WTC11 (cell line): ENCODE measurements around the gene RELB. TPM values are rescaled to one million over a fixed set of nuclear protein-coding genes. Genes with fewer than 3 reads are reported as not detected.

Experiments
- ATAC-seq: fragments of 200-7000 bp; cut with Tn5 transposase; 2 replicates; pipeline ENCODE4 v1.10.0; 2021; ENCODE audit warnings: mild to moderate bottlenecking, moderate library complexity
- CTCF ChIA-PET: fragments of 300-600 bp; sonication (Branson Sonifier 250); formaldehyde crosslinking; loops from one replicate; lab custom pipeline; 2021; ENCODE audit warnings: antibody characterized with exemption; lab: Charles Lee
- POLR2A ChIA-PET: fragments of 350-600 bp; sonication (Branson Sonifier 250); formaldehyde crosslinking; loops from one replicate; lab custom pipeline; 2021; ENCODE audit warnings: antibody characterized with exemption; lab: Charles Lee
- DNase-seq: peaks from one replicate; pipeline ENCODE4 v3.0.0; 2021; ENCODE audit warnings: low spot score
- H3K27ac Mint-ChIP-seq: 2 replicates; pipeline ENCODE4 v1.8.0; 2021; ENCODE audit warnings: mixed read lengths
- H3K27me3 Mint-ChIP-seq: 2 replicates; pipeline ENCODE4 v1.8.0; 2021; ENCODE audit warnings: low read depth, mild to moderate bottlenecking, moderate library complexity, mixed read lengths
- H3K36me3 Mint-ChIP-seq: 2 replicates; pipeline ENCODE4 v1.8.0; 2021; ENCODE audit warnings: mixed read lengths
- H3K4me1 Mint-ChIP-seq: 2 replicates; pipeline ENCODE4 v1.8.0; 2022; ENCODE audit warnings: mixed read lengths
- H3K4me3 Mint-ChIP-seq: 2 replicates; pipeline ENCODE4 v1.8.0; 2021; ENCODE audit warnings: mild to moderate bottlenecking, moderate library complexity, mixed read lengths
- H3K9me3 Mint-ChIP-seq: 2 replicates; pipeline ENCODE4 v1.8.0; 2021; ENCODE audit warnings: mixed read lengths
- ATF3 ChIP-seq: sonication (generic); formaldehyde crosslinking; conservative IDR thresholded peaks from 2 replicates; pipeline ENCODE4 v1.8.1; 2022; ENCODE audit warnings: mild to moderate bottlenecking, missing genetic modification reagents
- CBFB ChIP-seq: sonication (generic); formaldehyde crosslinking; IDR thresholded peaks from 2 replicates; pipeline ENCODE4 v1.8.1; 2022; ENCODE audit warnings: mild to moderate bottlenecking, low read depth, missing genetic modification reagents
- E2F1 ChIP-seq: sonication (generic); formaldehyde crosslinking; IDR thresholded peaks from 2 replicates; pipeline ENCODE4 v1.8.0; 2022; ENCODE audit warnings: mild to moderate bottlenecking, missing genetic modification reagents
- E2F5 ChIP-seq: sonication (generic); formaldehyde crosslinking; IDR thresholded peaks from 2 replicates; pipeline ENCODE4 v1.8.1; 2022; ENCODE audit warnings: mild to moderate bottlenecking, moderate library complexity, missing genetic modification reagents
- ESRRA ChIP-seq: sonication (generic); formaldehyde crosslinking; IDR thresholded peaks from 2 replicates; pipeline ENCODE4 v1.8.1; 2022; ENCODE audit warnings: mild to moderate bottlenecking, missing genetic modification reagents, borderline replicate concordance
- FOXP1 ChIP-seq: sonication (generic); formaldehyde crosslinking; IDR thresholded peaks from 2 replicates; pipeline ENCODE4 v1.8.0; 2022; ENCODE audit warnings: missing genetic modification reagents, mild to moderate bottlenecking, moderate library complexity, borderline replicate concordance
- GRHL2 ChIP-seq: fragments of 250-450 bp; sonication (Bioruptor Pico); IDR thresholded peaks from 2 replicates; pipeline ENCODE4 v1.8.0; 2022; ENCODE audit warnings: mild to moderate bottlenecking, moderate library complexity; ENCODE audit not compliant: insufficient replicate concordance, severe bottlenecking
- IRF1 ChIP-seq: sonication (generic); formaldehyde crosslinking; IDR thresholded peaks from 2 replicates; pipeline ENCODE4 v1.8.0; 2023; ENCODE audit warnings: missing genetic modification reagents
- JAZF1 ChIP-seq: fragments of 250-450 bp; sonication (Bioruptor Pico); IDR thresholded peaks from 2 replicates; pipeline ENCODE4 v1.9.0; 2021; ENCODE audit warnings: moderate library complexity, mild to moderate bottlenecking, inconsistent platforms
- NFATC4 ChIP-seq: fragments of 250-450 bp; sonication (Bioruptor Pico); IDR thresholded peaks from 2 replicates; pipeline ENCODE4 v1.9.0; 2021; ENCODE audit warnings: mild to moderate bottlenecking
- OVOL2 ChIP-seq: fragments of 250-450 bp; sonication (Bioruptor Pico); IDR thresholded peaks from 2 replicates; pipeline ENCODE4 v1.9.0; 2021; ENCODE audit warnings: mild to moderate bottlenecking, borderline replicate concordance
- PRRX2 ChIP-seq: fragments of 250-450 bp; sonication (Bioruptor Pico); IDR thresholded peaks from 2 replicates; pipeline ENCODE4 v1.8.0; 2021; ENCODE audit warnings: mild to moderate bottlenecking
- RORB ChIP-seq: fragments of 250-450 bp; sonication (Bioruptor Pico); IDR thresholded peaks from 2 replicates; pipeline ENCODE4 v1.9.0; 2021; ENCODE audit warnings: mild to moderate bottlenecking
- STAT6 ChIP-seq: sonication (generic); formaldehyde crosslinking; conservative IDR thresholded peaks from 2 replicates; pipeline ENCODE4 v1.8.1; 2023; ENCODE audit warnings: mild to moderate bottlenecking, low read depth, missing genetic modification reagents, moderate library complexity
- TCF7 ChIP-seq: sonication (generic); formaldehyde crosslinking; IDR thresholded peaks from 2 replicates; pipeline ENCODE4 v1.8.0; 2022; ENCODE audit warnings: mild to moderate bottlenecking, low read depth, missing genetic modification reagents, moderate library complexity
- ZNF121 ChIP-seq: sonication (generic); formaldehyde crosslinking; IDR thresholded peaks from 2 replicates; pipeline ENCODE4 v1.8.0; 2023; ENCODE audit warnings: missing genetic modification reagents
- ZNF263 ChIP-seq: sonication (generic); formaldehyde crosslinking; IDR thresholded peaks from 2 replicates; pipeline ENCODE4 v1.8.1; 2022; ENCODE audit warnings: low read depth, mild to moderate bottlenecking, moderate library complexity, missing genetic modification reagents
- total RNA-seq: library from RNA; stranded (reverse); gene quantifications from 3 replicates; pipeline ENCODE4 v1.2.3, GENCODE V29; 2021

Gene RELB
- total RNA-seq, 1 experiment from 2014 or later: 8.9 TPM

- H3K36me3 Mint-ChIP-seq: peaks cover 40% of the 10 kb centered on the region
- H3K27me3 Mint-ChIP-seq: no peaks in the 10 kb centered on the region
- TF ChIP-seq ATF3 (CRISPR knock-in tag): no peak
- TF ChIP-seq CBFB (CRISPR knock-in tag): no peak
- no peak for TF ChIP-seq FOXP1
- no peak for TF ChIP-seq TCF7 (CRISPR knock-in tag)
- TF ChIP-seq STAT6 (CRISPR knock-in tag): no peak
- no peak for TF ChIP-seq IRF1 (CRISPR knock-in tag)
- TF ChIP-seq ESRRA (CRISPR knock-in tag): no peak
- TF ChIP-seq ZNF263 (CRISPR knock-in tag): no peak
- TF ChIP-seq PRRX2 (CRISPR knock-in tag): no peak
- no peak for TF ChIP-seq JAZF1 (CRISPR knock-in tag)
- ChIA-PET CTCF (no interaction called here), POLR2A (no interaction called here)
- ATAC-seq (no peak), DNase-seq (no peak)
- H3K4me3 Mint-ChIP-seq: no peak overlapping the region
- peaks cover 3% of the 10 kb centered on the region; the same call in 1 of the 2 replicates for H3K4me1 Mint-ChIP-seq
- no peak overlapping the region for H3K27ac Mint-ChIP-seq
- no peaks in the 10 kb centered on the region for H3K9me3 Mint-ChIP-seq
These were observed 62.9 kb downstream of the RELB start for GRCh38 chr19:45063851-45064801.

- no peak overlapping the region for H3K4me3 Mint-ChIP-seq
These were observed 65.8 kb downstream of the RELB start for GRCh38 chr19:45066921-45067661.

GRCh38 chr19:45068041-45068440 is 66.8 kb downstream of the RELB start:
- ChIA-PET CTCF (interaction anchor here (0.7 to 2.0 kb wide), 5 partner anchors 9 to 296 kb away, joined by 3 to 25 read pairs (median 4); no protein-coding TSS in a partner anchor), POLR2A (no interaction called here)
- Mint-ChIP-seq H3K4me1 (0 out of 2 replicates have a peak, but pooled peaks cover 3% of the 10 kb centered on the region), H3K36me3 (peaks cover 28% of the 10 kb centered on the region), H3K27ac (no peak overlapping the region), H3K9me3 (no peaks in the 10 kb centered on the region), H3K4me3 (no peak overlapping the region), H3K27me3 (no peaks in the 10 kb centered on the region)
- no peak for ATAC-seq
- DNase-seq: no peak
- TF ChIP-seq E2F1 (CRISPR knock-in tag) (no peak), TCF7 (CRISPR knock-in tag) (no peak), RORB (CRISPR knock-in tag) (no peak), ZNF121 (CRISPR knock-in tag) (no peak), GRHL2 (CRISPR knock-in tag) (no peak), IRF1 (CRISPR knock-in tag) (no peak), NFATC4 (CRISPR knock-in tag) (no peak)

More at GRCh38 chr19:45066921-45067661, 65.8 kb downstream of the RELB start:
- Mint-ChIP-seq H3K4me1 (0 out of 2 replicates have a peak, but pooled peaks cover 3% of the 10 kb centered on the region), H3K27ac (no peak overlapping the region), H3K9me3 (no peaks in the 10 kb centered on the region), H3K27me3 (no peaks in the 10 kb centered on the region), H3K36me3 (peaks cover 32% of the 10 kb centered on the region)
- no peak for ATAC-seq
- POLR2A ChIA-PET: no interaction called here
- TF ChIP-seq E2F5 (CRISPR knock-in tag): no peak
- TF ChIP-seq OVOL2 (CRISPR knock-in tag): no peak
- no peak for TF ChIP-seq FOXP1
- CTCF ChIA-PET: interaction anchor here (0.9 to 1.9 kb wide), 2 partner anchors 82 to 85 kb away, joined by 3 to 6 read pairs; no protein-coding TSS in a partner anchor
- no peak for DNase-seq
